H9 (cell line): ENCODE results near the gene SPSB4. TPM values are rescaled to one million over a fixed set of nuclear protein-coding genes. Genes with fewer than 3 reads are reported as not detected.

Source experiments
- DNase-seq: peaks from one replicate; pipeline ENCODE4 v3.0.0-alpha.2; 2017
- H2AFZ ChIP-seq: one replicate; pipeline ENCODE4 v1.6.1; 2013; ENCODE audit warnings: mild to moderate bottlenecking, low read length, control low read depth, moderate library complexity
- H2AK5ac ChIP-seq: 2 replicates; pipeline ENCODE4 v1.6.1; 2013; ENCODE audit warnings: low read length, control low read depth, mixed read lengths; ENCODE audit not compliant: insufficient read length
- H2BK120ac ChIP-seq: one replicate; pipeline ENCODE4 v1.6.1; 2013; ENCODE audit warnings: low read depth, mild to moderate bottlenecking, low read length, control low read depth, inconsistent platforms; ENCODE audit not compliant: poor library complexity, severe bottlenecking
- H2BK12ac ChIP-seq: 2 replicates; pipeline ENCODE4 v1.6.1; 2013; ENCODE audit warnings: low read length, control low read depth, mixed read lengths, low read depth; ENCODE audit not compliant: insufficient read length
- H2BK15ac ChIP-seq: 2 replicates; pipeline ENCODE4 v1.6.1; 2013; ENCODE audit warnings: low read depth, low read length, control low read depth
- H2BK20ac ChIP-seq: one replicate; pipeline ENCODE4 v1.6.1; 2013; ENCODE audit warnings: low read depth, mild to moderate bottlenecking, low read length, control low read depth, inconsistent platforms; ENCODE audit not compliant: poor library complexity, severe bottlenecking
- H2BK5ac ChIP-seq: 2 replicates; pipeline ENCODE4 v1.6.1; 2013; ENCODE audit warnings: low read length, control low read depth, mixed read lengths; ENCODE audit not compliant: insufficient read length
- H3K14ac ChIP-seq: 2 replicates; pipeline ENCODE4 v1.6.1; 2013; ENCODE audit warnings: low read length, control low read depth; ENCODE audit not compliant: insufficient read depth
- H3K18ac ChIP-seq: 2 replicates; pipeline ENCODE4 v1.6.1; 2013; ENCODE audit warnings: low read depth, mild to moderate bottlenecking, mixed read lengths, low read length, control low read depth; ENCODE audit not compliant: insufficient read length
- H3K23ac ChIP-seq: 2 replicates; pipeline ENCODE4 v1.6.1; 2013; ENCODE audit warnings: low read length, control low read depth, mixed read lengths, low read depth; ENCODE audit not compliant: insufficient read length
- H3K23me2 ChIP-seq: 2 replicates; pipeline ENCODE4 v1.6.1; 2013; ENCODE audit warnings: low read depth, mild to moderate bottlenecking, mixed read lengths, low read length, control low read depth; ENCODE audit not compliant: insufficient read length, poor library complexity, severe bottlenecking
- H3K27ac ChIP-seq: 2 replicates; pipeline ENCODE4 v1.5.1; 2013; ENCODE audit warnings: low read length, control low read depth, mixed read lengths, low read depth; ENCODE audit not compliant: insufficient read length
- H3K27me3 ChIP-seq: 2 replicates; pipeline ENCODE4 v1.6.1; 2013; ENCODE audit warnings: low read length, control low read depth, inconsistent platforms; ENCODE audit not compliant: insufficient read depth
- H3K4ac ChIP-seq: 2 replicates; pipeline ENCODE4 v1.6.1; 2013; ENCODE audit warnings: low read depth, mild to moderate bottlenecking, control low read depth, inconsistent platforms, low read length, moderate library complexity
- H3K4me1 ChIP-seq: 2 replicates; pipeline ENCODE4 v1.6.1; 2013; ENCODE audit warnings: low read length, control low read depth, inconsistent platforms; ENCODE audit not compliant: insufficient read depth
- H3K4me2 ChIP-seq: 2 replicates; pipeline ENCODE4 v1.6.1; 2013; ENCODE audit warnings: low read length, control low read depth, mixed read lengths; ENCODE audit not compliant: insufficient read length, insufficient read depth
- H3K56ac ChIP-seq: 2 replicates; pipeline ENCODE4 v1.6.1; 2013; ENCODE audit warnings: low read depth, mild to moderate bottlenecking, mixed read lengths, low read length, control low read depth; ENCODE audit not compliant: insufficient read length
- H3K79me1 ChIP-seq: 2 replicates; pipeline ENCODE4 v1.6.1; 2013; ENCODE audit warnings: low read depth, mild to moderate bottlenecking, moderate library complexity, low read length, control low read depth, inconsistent platforms; ENCODE audit not compliant: insufficient read depth, poor library complexity, severe bottlenecking
- H3K79me2 ChIP-seq: 2 replicates; pipeline ENCODE4 v1.6.1; 2013; ENCODE audit warnings: low read length, control low read depth, inconsistent platforms; ENCODE audit not compliant: insufficient read depth
- H3K9ac ChIP-seq: 2 replicates; pipeline ENCODE4 v1.6.1; 2013; ENCODE audit warnings: low read length, control low read depth, mixed read lengths; ENCODE audit not compliant: insufficient read length; ENCODE audit errors: extremely low read depth
- H3K9me3 ChIP-seq: one replicate; pipeline ENCODE4 v1.6.1; 2013; ENCODE audit warnings: low read depth, low read length, inconsistent platforms; ENCODE audit not compliant: control insufficient read depth
- H3T11ph ChIP-seq: one replicate; pipeline ENCODE4 v1.6.1; 2013; ENCODE audit warnings: mild to moderate bottlenecking, low read length, control low read depth, inconsistent platforms
- H4K20me1 ChIP-seq: one replicate; pipeline ENCODE4 v1.6.1; 2013; ENCODE audit not compliant: control insufficient read depth, insufficient read length, insufficient read depth
- H4K5ac ChIP-seq: 2 replicates; pipeline ENCODE4 v1.6.1; 2013; ENCODE audit warnings: low read depth, mild to moderate bottlenecking, mixed read lengths, low read length, control low read depth; ENCODE audit not compliant: insufficient read length
- H4K8ac ChIP-seq: replicated peaks from 2 replicates; pipeline ENCODE4 v1.6.1; 2013; ENCODE audit warnings: low read length, control low read depth, mixed read lengths, low read depth; ENCODE audit not compliant: insufficient read length
- H4K91ac ChIP-seq: 2 replicates; pipeline ENCODE4 v1.6.1; 2013; ENCODE audit warnings: low read depth, mild to moderate bottlenecking, moderate library complexity, mixed read lengths, low read length, control low read depth; ENCODE audit not compliant: insufficient read length
- H3K27ac Mint-ChIP-seq, 3 experiments: 2 replicates in 2 of 3; 3 replicates in 1 of 3; pipeline ENCODE4 v1.8.0; 2020 to 2021; ENCODE audit warnings: mixed read lengths in 3 of 3, mild to moderate bottlenecking in 1 of 3, moderate library complexity in 1 of 3
- H3K27me3 Mint-ChIP-seq: 2 replicates; pipeline ENCODE4 v1.8.0; 2021; ENCODE audit warnings: low read depth, mild to moderate bottlenecking, moderate library complexity, mixed read lengths
- H3K36me3 Mint-ChIP-seq, 3 experiments: 2 replicates in 2 of 3; 3 replicates in 1 of 3; pipeline ENCODE4 v1.8.0; 2020 to 2021; ENCODE audit warnings: low read depth in 3 of 3, mixed read lengths in 3 of 3; ENCODE audit not compliant: insufficient read depth in 1 of 3
- H3K4me1 Mint-ChIP-seq, 2 experiments: 2 replicates each; pipeline ENCODE4 v1.8.0; 2020; ENCODE audit warnings: mixed read lengths in 2 of 2
- H3K4me3 Mint-ChIP-seq, 2 experiments: 2 replicates in 1 of 2; 3 replicates in 1 of 2; pipeline ENCODE4 v1.8.0; 2020 to 2021; ENCODE audit warnings: mild to moderate bottlenecking in 2 of 2, mixed read lengths in 2 of 2, moderate library complexity in 1 of 2
- H3K9me3 Mint-ChIP-seq, 2 experiments: 2 replicates in 1 of 2; 3 replicates in 1 of 2; pipeline ENCODE4 v1.8.0; 2020; ENCODE audit warnings: mild to moderate bottlenecking in 2 of 2, mixed read lengths in 2 of 2, moderate library complexity in 1 of 2
- WGBS: extraction: QIAGEN DNeasy Blood & Tissue Kit; methylation state at CpG from one replicate; pipeline ENCODE4 v1.1.7; 2013; ENCODE audit warnings: missing lambda C conversion rate, low lambda C conversion rate, mixed read lengths; ENCODE audit not compliant: insufficient read length; ENCODE audit errors: extremely low coverage; 5-methylcytosine and 5-hydroxymethylcytosine counted together
- total RNA-seq: library from RNA; stranded (reverse); gene quantifications from 2 replicates; pipeline ENCODE4 v1.2.1, GENCODE V29; 2021
- TF ChIP-seq, protein P1 (sequence below): fragments of 200-600 bp; sonication (generic); conservative IDR thresholded peaks from 3 replicates; pipeline ENCODE4 v1.8.0; 2021; ENCODE audit warnings: antibody characterized with exemption, mild to moderate bottlenecking

Gene SPSB4
- total RNA-seq, 1 experiment from 2014 or later = 6.2 TPM

DNA sequence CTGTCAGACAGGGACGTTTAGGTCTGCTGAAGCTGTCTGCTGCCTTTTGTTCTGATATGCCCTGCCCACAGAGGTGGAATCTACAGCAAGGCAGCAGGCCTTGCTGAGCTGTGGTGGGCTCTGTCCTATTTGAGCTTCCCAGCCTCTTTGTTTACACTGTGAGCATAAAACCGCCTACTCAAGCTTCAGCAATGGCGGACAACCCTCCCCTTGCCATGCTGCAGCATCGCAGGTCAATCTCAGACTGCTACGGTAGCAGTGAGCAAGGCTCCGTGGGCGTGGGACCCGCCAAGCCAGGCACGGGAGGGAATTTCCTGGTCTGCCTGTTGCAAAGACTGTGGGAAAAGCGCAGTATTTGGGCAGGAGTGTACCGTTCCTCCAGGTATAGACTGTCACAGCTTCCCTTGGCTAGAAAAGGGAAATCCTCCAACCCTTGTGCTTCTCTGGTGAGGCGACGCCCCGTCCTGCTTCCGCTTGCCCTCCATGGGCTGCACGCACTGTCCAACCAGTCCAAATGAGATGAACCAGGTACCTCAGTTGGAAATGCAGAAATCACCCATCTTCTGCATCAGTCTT is 71.4 kb downstream of the SPSB4 start:
- no peaks in the 10 kb centered on the region for H3K9me3 ChIP-seq
- no peak overlapping the region for H3K4ac ChIP-seq
- H2AK5ac ChIP-seq = no peak overlapping the region
- H2BK12ac ChIP-seq = no peak overlapping the region
- no peak overlapping the region for H3K4me2 ChIP-seq
- H3K14ac ChIP-seq = no peak overlapping the region
- H3K79me2 ChIP-seq = no peaks in the 10 kb centered on the region
- Mint-ChIP-seq H3K27ac (no peak overlapping the region), H3K36me3 (peaks cover 0 to 4% (median 0%) of the 10 kb centered on the region in 3 experiments; a peak in 1 of 7 replicates), H3K9me3 (peaks cover 2 to 3% of the 10 kb centered on the region in 2 experiments; a peak in 4 of 5 replicates), H3K27me3 (peaks cover 3% of the 10 kb centered on the region), H3K4me3 (no peak overlapping the region), H3K4me1 (peaks cover 2% of the 10 kb centered on the region in 2 experiments; a peak in 2 of 4 replicates)
- H3K27ac ChIP-seq = no peak overlapping the region
- H3K23ac ChIP-seq = no peak overlapping the region
- no CpG with 5 or more reads among the region's 16 CpGs for WGBS
- H3K23me2 ChIP-seq = no peaks in the 10 kb centered on the region
- no peak overlapping the region for H4K91ac ChIP-seq
- H3K4me1 ChIP-seq = no peaks in the 10 kb centered on the region
- H2AFZ ChIP-seq = no peak overlapping the region
- H4K20me1 ChIP-seq = no peaks in the 10 kb centered on the region
- DNase-seq = no peak
- no peak overlapping the region for H3T11ph ChIP-seq
- H2BK15ac ChIP-seq = no peak overlapping the region
- no peak overlapping the region for H4K5ac ChIP-seq
- no peak overlapping the region for H3K56ac ChIP-seq
- no peak overlapping the region for H2BK20ac ChIP-seq
- H2BK120ac ChIP-seq = no peak overlapping the region
- no peak overlapping the region for H3K9ac ChIP-seq
- TF ChIP-seq, protein P1, sequence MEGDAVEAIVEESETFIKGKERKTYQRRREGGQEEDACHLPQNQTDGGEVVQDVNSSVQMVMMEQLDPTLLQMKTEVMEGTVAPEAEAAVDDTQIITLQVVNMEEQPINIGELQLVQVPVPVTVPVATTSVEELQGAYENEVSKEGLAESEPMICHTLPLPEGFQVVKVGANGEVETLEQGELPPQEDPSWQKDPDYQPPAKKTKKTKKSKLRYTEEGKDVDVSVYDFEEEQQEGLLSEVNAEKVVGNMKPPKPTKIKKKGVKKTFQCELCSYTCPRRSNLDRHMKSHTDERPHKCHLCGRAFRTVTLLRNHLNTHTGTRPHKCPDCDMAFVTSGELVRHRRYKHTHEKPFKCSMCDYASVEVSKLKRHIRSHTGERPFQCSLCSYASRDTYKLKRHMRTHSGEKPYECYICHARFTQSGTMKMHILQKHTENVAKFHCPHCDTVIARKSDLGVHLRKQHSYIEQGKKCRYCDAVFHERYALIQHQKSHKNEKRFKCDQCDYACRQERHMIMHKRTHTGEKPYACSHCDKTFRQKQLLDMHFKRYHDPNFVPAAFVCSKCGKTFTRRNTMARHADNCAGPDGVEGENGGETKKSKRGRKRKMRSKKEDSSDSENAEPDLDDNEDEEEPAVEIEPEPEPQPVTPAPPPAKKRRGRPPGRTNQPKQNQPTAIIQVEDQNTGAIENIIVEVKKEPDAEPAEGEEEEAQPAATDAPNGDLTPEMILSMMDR = no peak
- H4K8ac ChIP-seq = no peak overlapping the region
- no peak overlapping the region for H2BK5ac ChIP-seq
- no peak overlapping the region for H3K18ac ChIP-seq
- H3K79me1 ChIP-seq = no peaks in the 10 kb centered on the region
- no peaks in the 10 kb centered on the region for H3K27me3 ChIP-seq
